IPS DF 6.9 (cell line): ENCODE measurements around the gene SPIN1.

ENCODE experiments used
- DNase-seq: peaks from one replicate; pipeline ENCODE4 v3.0.0-alpha.2; 2013; ENCODE audit warnings: low read depth, low spot score
- H3K27ac ChIP-seq: one replicate; pipeline ENCODE4 v1.5.1; 2013; ENCODE audit warnings: low read length, control low read depth
- H3K27me3 ChIP-seq: 2 replicates; pipeline ENCODE4 v1.6.1; 2013; ENCODE audit warnings: mild to moderate bottlenecking, low read length; ENCODE audit not compliant: control insufficient read depth, insufficient read depth
- H3K36me3 ChIP-seq: 2 replicates; pipeline ENCODE4 v1.6.1; 2013; ENCODE audit warnings: low read length; ENCODE audit not compliant: control insufficient read depth, insufficient read depth
- H3K4me1 ChIP-seq: 2 replicates; pipeline ENCODE4 v1.6.1; 2013; ENCODE audit warnings: low read length; ENCODE audit not compliant: control insufficient read depth, insufficient read depth
- H3K4me3 ChIP-seq: 2 replicates; pipeline ENCODE4 v1.5.1; 2013; ENCODE audit warnings: mild to moderate bottlenecking, low read length
- H3K9me3 ChIP-seq: 2 replicates; pipeline ENCODE4 v1.6.1; 2013; ENCODE audit warnings: low read length, inconsistent platforms; ENCODE audit not compliant: control insufficient read depth, insufficient read depth
- WGBS: extraction: QIAGEN DNeasy Blood & Tissue Kit; methylation state at CpG from one replicate; pipeline ENCODE4 v1.1.7; 2013; ENCODE audit warnings: mixed read lengths, missing lambda C conversion rate; ENCODE audit not compliant: insufficient read length, insufficient coverage; 5-methylcytosine and 5-hydroxymethylcytosine counted together

SPIN1 gene

DNA sequence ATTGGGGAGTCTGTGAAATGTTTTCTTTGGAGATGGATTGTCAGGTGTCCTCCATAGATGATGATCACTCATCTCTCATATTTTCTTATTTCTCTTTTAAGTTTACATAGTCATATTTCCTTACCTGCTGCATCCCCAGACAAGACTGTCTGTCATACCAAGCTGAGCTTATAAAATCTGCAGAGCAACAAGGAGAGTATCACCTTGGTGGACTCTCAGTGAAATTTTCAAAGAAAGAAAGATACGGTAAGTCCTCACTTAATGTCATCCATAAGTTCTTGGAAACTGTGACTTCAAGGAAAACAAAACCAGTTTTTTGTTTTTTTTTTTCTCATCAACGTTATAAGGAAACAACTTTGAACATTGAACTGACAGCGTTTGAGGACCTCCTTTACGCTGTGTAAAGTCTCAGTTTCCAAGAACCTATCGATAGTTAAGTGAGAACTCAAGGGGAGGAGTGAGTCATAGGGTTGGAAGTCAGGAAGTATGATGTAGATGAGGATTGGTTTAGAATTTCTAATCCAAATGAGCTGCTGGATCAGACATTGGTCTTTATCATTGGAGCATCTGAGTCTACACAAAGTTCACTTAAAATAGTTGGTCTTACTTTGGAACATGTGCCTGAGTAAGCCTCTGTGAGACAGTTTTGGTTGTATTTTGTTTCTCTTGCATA lies 45.5 kb downstream of the SPIN1 start:
- H3K4me1 ChIP-seq = no peaks in the 10 kb centered on the region; the same call in none of the 2 replicates
- H3K27ac ChIP-seq = no peak overlapping the region
- no CpG with 5 or more reads among the region's 5 CpGs for WGBS
- H3K9me3 ChIP-seq = no peaks in the 10 kb centered on the region
- peaks cover 8% of the 10 kb centered on the region; the same call in 1 of the 2 replicates for H3K36me3 ChIP-seq
- H3K4me3 ChIP-seq = no peak overlapping the region
- DNase-seq = no peak
- no peaks in the 10 kb centered on the region for H3K27me3 ChIP-seq

DNA sequence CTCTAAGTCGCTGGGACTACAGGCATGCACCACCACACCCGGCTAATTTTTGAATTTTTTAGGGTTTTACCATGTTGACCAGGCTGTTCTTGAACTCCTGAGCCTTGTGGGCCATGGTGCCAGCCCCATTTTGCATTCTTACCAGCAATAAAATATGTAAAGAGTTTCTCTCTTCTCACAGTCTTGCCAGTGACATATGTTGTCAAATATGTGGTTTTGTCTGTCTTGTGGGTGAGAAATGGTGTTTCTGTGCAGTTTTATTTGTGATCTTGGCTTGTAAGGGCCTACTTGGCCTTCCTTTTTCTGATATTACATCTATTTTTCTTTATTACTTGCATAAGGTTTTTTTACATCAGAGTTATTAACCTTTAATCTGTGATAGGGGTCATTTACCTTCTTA lies 47.1 kb downstream of the SPIN1 start:
- Histone ChIP-seq H3K4me1 (no peaks in the 10 kb centered on the region; the same call in 1 of the 2 replicates), H3K36me3 (peaks cover 8% of the 10 kb centered on the region; the same call in 1 of the 2 replicates), H3K27me3 (no peaks in the 10 kb centered on the region), H3K9me3 (no peaks in the 10 kb centered on the region), H3K4me3 (no peak overlapping the region), H3K27ac (no peak overlapping the region)
- WGBS = no CpG with 5 or more reads among the region's 2 CpGs
- DNase-seq = no peak

DNA sequence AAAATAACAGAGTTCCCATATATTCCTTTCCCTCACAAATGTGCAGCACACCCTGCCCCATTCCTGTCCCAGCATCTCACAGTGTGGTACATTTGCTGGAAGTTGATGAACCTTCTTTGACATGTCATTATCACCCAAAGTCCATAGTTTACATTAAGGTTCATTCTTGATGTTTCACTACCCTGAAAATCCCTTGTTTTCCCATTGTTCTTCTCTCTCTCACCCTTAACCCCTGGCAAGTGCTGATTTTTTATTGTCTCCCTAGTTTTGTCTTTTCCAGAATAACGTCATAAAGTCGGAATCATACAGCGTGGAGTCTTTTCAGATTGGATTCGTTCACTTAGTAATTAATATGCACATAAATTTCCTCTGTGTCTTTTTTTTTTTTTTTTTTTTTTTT lies 48.1 kb downstream of the SPIN1 start:
- WGBS = no CpG with 5 or more reads among the region's 4 CpGs
- H3K9me3 ChIP-seq = no peaks in the 10 kb centered on the region
- DNase-seq = no peak

GRCh38 chr9:88437210-88438146 lies 49.2 kb downstream of the SPIN1 start:
- no peak overlapping the region for H3K27ac ChIP-seq
- no peak overlapping the region for H3K4me3 ChIP-seq
- no peak for DNase-seq
- H3K4me1 ChIP-seq = no peaks in the 10 kb centered on the region; the same call in 1 of the 2 replicates
- peaks cover 8% of the 10 kb centered on the region; the same call in 1 of the 2 replicates for H3K36me3 ChIP-seq
- H3K9me3 ChIP-seq = no peaks in the 10 kb centered on the region
- WGBS = no CpG with 5 or more reads among the region's 13 CpGs
- no peaks in the 10 kb centered on the region for H3K27me3 ChIP-seq

More for the DNA sequence above, 48.1 kb downstream of the SPIN1 start:
- H3K4me3 ChIP-seq = no peak overlapping the region
- H3K36me3 ChIP-seq = peaks cover 8% of the 10 kb centered on the region; the same call in 1 of the 2 replicates
- H3K27ac ChIP-seq = no peak overlapping the region
- no peaks in the 10 kb centered on the region; the same call in 1 of the 2 replicates for H3K4me1 ChIP-seq
- H3K27me3 ChIP-seq = no peaks in the 10 kb centered on the region

GRCh38 chr9:88438811-88439210 lies 50.6 kb downstream of the SPIN1 start:
- no peak for DNase-seq
- H3K27ac ChIP-seq = no peak overlapping the region
- H3K4me3 ChIP-seq = no peak overlapping the region
- peaks cover 8% of the 10 kb centered on the region; the same call in 1 of the 2 replicates for H3K36me3 ChIP-seq
- no peaks in the 10 kb centered on the region for H3K27me3 ChIP-seq
- no peaks in the 10 kb centered on the region for H3K9me3 ChIP-seq
- no peaks in the 10 kb centered on the region; the same call in 1 of the 2 replicates for H3K4me1 ChIP-seq
- WGBS = no CpG with 5 or more reads among the region's 3 CpGs

DNA sequence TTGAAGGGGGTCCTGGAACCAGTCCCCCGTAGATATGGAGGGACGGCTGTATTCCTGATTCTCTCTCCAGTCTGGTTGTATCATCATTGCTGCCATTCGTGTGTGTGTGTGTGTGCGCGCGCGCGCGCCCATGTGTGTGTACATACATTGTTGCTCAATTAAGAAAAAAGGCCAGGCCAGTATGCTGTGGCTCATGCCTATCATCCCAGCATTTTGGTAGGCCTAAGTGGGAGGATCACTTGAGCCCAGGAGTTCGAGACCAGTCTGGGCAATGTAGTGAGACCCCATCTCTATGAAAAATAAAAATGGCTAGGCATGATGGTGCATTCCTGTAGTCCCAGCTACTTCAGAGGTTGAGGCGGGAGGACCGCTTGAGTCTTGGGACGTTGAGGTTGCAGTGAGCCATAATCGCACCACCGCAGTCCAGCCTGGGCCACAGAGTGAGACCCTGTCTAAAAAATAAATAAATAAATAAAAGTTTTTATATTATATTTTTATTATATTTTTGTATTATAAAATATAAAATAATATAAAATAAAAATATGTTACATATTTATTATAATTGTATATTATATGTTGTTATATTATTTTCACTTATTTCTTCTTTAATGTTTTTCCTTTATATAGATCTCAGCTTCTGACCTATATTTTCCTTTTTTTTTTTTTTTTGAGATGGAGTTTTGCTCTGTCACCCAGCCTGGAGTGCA lies 53.2 kb downstream of the SPIN1 start:
- H3K27me3 ChIP-seq = no peaks in the 10 kb centered on the region
- H3K36me3 ChIP-seq = peaks cover 3% of the 10 kb centered on the region; the same call in 1 of the 2 replicates
- no peak for DNase-seq
- no CpG with 5 or more reads among the region's 15 CpGs for WGBS
- H3K9me3 ChIP-seq = no peaks in the 10 kb centered on the region
- no peaks in the 10 kb centered on the region; the same call in 1 of the 2 replicates for H3K4me1 ChIP-seq
- no peak overlapping the region; the same call in 1 of the 2 replicates for H3K4me3 ChIP-seq
- H3K27ac ChIP-seq = no peak overlapping the region

DNA sequence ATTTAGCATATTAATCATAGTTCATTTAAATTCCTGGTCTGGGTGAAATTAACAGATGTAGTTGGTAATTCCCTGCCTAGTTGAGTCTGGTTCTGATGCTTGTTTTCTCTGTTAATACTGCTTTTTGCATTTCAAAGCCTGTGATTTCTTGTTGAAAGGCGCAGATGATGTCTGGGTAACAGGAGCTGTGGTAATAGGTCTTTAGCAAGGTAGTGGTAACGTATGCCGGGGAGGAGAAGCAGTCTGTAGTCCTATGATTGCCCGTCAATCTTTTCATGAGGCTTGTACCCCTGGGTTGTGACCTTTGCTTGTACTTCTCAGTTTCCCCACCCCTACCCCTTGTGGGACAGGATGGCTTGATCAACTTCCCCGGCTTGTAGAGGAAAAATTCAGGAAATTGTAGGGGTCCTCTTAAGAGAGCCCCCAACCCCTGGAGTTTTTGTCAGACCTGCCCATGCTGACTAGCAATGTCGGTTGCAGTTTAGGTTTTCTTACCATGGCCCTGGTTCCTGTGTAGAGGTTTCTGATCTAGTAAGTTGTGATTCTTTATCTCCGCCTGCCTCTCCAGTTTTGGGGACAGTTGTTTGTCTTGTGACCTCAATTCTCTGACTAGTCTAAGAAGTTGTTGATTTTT lies 55.4 kb downstream of the SPIN1 start:
- Histone ChIP-seq H3K9me3 (no peaks in the 10 kb centered on the region), H3K4me1 (no peaks in the 10 kb centered on the region), H3K27ac (no peak overlapping the region), H3K27me3 (no peaks in the 10 kb centered on the region), H3K36me3 (no peaks in the 10 kb centered on the region), H3K4me3 (no peak overlapping the region)
- WGBS = no CpG with 5 or more reads among the region's 7 CpGs
- DNase-seq = no peak

DNA sequence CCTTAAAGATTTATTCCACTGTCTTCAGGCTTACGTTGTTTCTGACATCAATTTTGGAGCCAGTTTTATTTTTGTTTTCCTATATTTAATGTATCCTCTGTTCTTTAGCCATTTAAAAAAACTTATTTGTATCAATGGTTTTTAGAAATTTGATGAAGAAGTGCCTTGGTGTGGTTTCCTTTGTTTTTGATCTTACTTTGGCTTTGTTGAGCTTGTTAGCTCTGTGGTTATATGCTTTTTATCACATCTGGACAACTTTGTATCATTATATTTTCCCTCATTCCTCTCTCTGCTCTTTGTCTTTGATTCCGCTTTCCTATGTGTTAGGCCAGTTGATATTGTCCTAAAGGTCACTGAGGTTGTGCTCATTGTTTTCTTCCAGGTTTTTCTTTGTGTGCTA lies 58.5 kb downstream of the SPIN1 start:
- Histone ChIP-seq H3K27me3 (no peaks in the 10 kb centered on the region), H3K27ac (no peak overlapping the region), H3K4me3 (no peak overlapping the region), H3K4me1 (no peaks in the 10 kb centered on the region), H3K36me3 (peaks cover 4% of the 10 kb centered on the region; the same call in 1 of the 2 replicates), H3K9me3 (no peaks in the 10 kb centered on the region)
- WGBS = no CpG with 5 or more reads among the region's 2 CpGs
- no peak for DNase-seq

- no CpG with 5 or more reads among the region's 4 CpGs for WGBS
- peaks cover 5% of the 10 kb centered on the region; the same call in 1 of the 2 replicates for H3K36me3 ChIP-seq
Observed at GRCh38 chr9:88447431-88447830, 59.2 kb downstream of the SPIN1 start.

More at GRCh38 chr9:88447431-88447830, 59.2 kb downstream of the SPIN1 start:
- Histone ChIP-seq H3K4me1 (no peaks in the 10 kb centered on the region), H3K27me3 (no peaks in the 10 kb centered on the region), H3K4me3 (no peak overlapping the region), H3K27ac (no peak overlapping the region), H3K9me3 (no peaks in the 10 kb centered on the region)
- DNase-seq = no peak
